GM12892 (cell line): ENCODE measurements around the gene SKOR2.
"Not testable (repeated sequence)": the region's sequence is repeated elsewhere in the genome, so short reads cannot be mapped to it uniquely, and the experiment has no call there.

Experiments used
- DNase-seq: peaks from one replicate; pipeline ENCODE4 v3.0.0; 2011; ENCODE audit not compliant: insufficient read length
- FAIRE-seq: peaks from 2 replicates; lab custom pipeline; 2011; peaks lifted over from hg19 to GRCh38; lab: Jason Lieb, UNC
- POLR2A ChIP-seq: IDR thresholded peaks from 2 replicates; pipeline ENCODE4 v1.6.1; 2011; ENCODE audit warnings: low read depth, low read length, control low read depth
- POLR2AphosphoS5 ChIP-seq: IDR thresholded peaks from 2 replicates; pipeline ENCODE4 v1.6.1; 2011; ENCODE audit warnings: low read depth, low read length, control low read depth
- TAF1 ChIP-seq: IDR thresholded peaks from 2 replicates; pipeline ENCODE4 v1.6.1; 2011; ENCODE audit warnings: low read depth, mild to moderate bottlenecking, control low read depth, low read length, borderline replicate concordance

The SKOR2 gene

DNA sequence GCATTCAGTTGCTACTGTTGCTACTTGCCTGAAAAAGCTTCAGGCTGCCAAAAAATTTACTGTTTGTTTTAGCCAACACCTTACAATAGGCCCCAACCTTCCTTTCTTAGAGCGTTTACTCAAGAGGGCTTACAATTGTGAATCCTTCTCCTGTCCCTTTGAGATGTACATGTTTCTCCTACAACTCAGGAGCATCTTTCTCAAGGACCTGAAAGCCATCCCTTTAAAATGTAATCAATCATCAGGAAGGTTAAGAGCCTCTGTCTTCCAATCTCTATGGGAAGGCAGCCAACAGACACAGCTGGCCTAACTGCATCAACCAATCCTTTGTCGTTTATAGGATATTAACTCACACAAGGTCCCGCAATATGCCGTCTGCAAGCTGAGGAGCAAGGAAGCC lies 71.9 kb downstream of the SKOR2 start:
- TF ChIP-seq POLR2A, result no peak
- no peak for TF ChIP-seq POLR2AphosphoS5
- DNase-seq (no peak), FAIRE-seq (no peak)

DNA sequence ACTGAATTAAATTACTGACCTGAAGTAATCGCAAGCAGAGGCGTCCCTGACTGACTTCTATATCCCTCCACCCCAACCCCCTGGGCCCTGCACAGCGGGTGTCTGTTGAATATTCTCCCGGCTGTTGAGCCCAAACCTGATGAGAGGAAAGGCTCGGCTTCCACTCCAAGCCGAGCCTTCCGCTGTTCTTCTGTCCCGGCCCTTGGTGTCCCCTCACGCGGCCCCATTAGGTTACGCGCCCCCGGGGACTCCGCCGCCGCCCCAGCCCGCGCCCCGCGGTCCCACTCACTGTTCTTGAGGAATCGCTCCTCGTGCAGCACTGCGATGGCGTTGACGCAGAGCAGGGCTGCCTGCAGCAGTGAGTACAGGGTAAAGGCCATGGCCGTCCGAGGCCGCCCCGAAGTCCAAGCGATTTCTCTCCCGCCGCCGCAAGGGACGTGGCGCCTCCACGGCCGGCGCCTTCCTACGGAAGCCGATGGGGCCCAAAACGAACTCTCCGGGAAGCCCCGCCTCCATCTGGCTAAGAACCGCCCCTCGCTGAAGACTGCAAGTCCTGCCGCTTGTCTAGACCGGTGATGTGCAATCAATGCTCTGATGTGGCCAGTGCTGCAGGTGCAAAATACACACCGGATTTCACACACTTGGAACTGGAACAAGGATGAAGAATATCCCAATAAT lies 75.4 kb downstream of the SKOR2 start, which contains the start of gene IER3IP1:
Gene IER3IP1 (minus strand): TSS at position 467 of the 678 bp plus-strand sequence. CDS start 87 bp downstream, at position 380.
- TF ChIP-seq POLR2A (peak; percentile 80; the same call in 1 of the 2 replicates), POLR2AphosphoS5 (peak; percentile 67; the same call in 1 of the 2 replicates), TAF1 (no peak)
- peak; percentile 96 for FAIRE-seq
- peak; percentile 79 for DNase-seq

DNA sequence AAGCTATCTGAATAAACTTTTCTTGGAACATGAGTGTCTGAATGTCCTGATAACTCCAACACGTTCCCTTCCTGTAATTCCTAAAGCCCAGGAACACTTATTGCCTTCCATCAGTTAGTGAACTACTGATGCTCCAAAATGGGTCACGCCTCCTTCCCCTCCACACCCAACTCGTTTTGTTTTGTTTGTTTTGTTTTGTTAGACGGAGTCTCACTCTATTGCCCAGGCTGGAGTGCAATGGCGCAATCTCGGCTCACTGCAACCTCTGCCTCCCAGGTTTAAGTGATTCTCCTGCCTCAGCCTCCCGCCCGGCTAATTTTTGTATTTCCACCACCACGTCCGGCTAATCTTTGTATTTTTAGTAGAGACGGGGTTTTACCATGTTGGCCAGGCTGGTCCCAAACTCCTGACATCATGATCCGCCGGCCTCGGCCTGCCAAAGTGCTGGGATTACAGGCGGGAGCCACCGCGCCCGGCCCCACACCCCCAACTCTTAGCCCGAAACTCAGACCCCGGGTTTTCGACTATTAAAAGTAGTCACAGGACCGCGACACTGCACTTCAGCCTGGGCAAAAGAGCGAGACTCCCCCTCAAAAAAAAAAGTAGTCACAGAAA lies 76.1 kb downstream of the SKOR2 start:
- TF ChIP-seq TAF1, result no peak
- TF ChIP-seq POLR2AphosphoS5, result no peak
- no peak for TF ChIP-seq POLR2A
- no peak for DNase-seq
- no peak for FAIRE-seq

DNA sequence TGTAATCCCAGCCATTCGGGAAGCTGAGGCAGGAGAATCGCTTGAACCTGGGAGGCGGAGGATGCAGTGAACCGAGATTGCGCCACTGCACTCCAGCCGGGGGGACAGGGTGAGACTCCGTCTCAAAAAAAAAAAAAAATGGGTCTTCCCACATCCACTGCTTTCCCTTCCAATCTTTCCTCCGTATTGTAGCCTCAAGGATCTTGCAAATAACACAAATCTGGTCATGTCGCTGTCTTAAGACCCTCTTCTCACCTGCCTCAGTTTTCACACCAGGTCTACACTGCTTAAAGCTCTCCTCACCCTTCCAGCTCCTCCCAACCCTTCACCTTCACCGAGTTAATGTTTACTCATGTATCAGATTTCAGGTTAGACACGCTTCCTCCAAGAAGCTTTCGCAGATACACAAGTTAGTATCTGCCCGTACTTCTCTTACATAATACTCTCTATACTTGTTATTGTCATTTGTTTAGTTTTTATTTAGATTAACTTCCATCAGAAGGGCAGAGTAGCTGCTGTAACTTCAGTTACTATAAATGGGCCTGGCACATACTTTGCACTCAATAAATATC lies 76.8 kb downstream of the SKOR2 start:
- TF ChIP-seq POLR2A, result no peak
- FAIRE-seq (peak; percentile 21), DNase-seq (no peak)

DNA sequence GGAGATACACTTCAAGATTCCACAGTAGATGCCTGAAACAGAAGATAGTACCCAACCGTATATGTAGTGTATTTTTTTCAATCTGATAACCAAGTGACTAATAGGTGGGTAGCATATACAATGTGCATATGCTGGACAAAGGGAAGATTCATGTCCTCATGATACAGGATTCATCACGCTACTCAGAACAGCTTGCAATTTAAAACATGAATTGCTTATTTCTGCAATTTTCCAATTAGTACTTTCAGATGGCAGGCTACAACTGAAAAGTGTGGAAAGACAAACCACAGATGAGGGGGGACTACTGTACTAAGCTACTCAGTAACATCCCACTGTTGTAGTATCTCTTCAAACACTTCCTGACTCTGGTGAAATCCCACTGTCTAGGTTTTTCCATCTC lies 79.0 kb downstream of the SKOR2 start:
- FAIRE-seq (peak; percentile 33), DNase-seq (no peak)
- TF ChIP-seq POLR2A, result no peak
- TF ChIP-seq TAF1, result no peak
- TF ChIP-seq POLR2AphosphoS5, result no peak

DNA sequence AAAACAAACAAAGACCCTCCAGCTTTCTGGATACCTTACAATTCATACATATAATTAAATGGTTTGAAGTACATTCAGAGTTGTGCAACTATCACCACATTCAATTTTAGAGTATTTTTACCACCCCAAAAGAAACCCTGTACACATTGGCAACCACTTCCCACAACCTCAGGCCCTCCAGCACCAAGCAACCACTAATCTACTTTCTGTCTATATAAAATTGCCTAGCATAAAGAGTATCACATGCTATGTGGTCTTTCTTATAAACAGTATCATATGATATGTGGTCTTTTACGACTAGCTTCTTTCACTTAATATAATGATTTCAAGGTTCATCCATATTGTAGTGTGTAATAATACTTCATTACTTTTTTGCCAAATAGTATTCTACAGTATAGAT lies 82.5 kb downstream of the SKOR2 start:
- TF ChIP-seq TAF1 (no peak), POLR2A (no peak), POLR2AphosphoS5 (no peak)
- FAIRE-seq (peak; percentile 30), DNase-seq (no peak)

DNA sequence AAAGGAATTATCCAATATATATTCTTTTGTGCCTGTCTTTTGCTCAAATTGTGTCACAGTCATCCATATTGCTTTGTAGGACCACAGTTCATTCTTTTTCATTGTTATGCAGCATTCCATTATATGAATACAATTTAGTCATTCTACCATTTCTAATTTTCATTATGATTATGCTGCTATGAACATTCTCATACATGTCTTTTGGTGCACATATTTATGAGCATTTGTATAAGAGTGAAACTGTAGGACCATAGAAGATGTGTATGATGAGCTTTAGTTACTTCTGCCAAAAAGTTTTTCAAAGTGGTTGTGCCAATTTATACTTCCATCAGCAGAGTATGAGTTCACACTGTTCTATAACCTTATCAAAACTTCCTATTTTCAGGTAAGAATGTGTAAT lies 83.0 kb downstream of the SKOR2 start:
- FAIRE-seq (no peak), DNase-seq (no peak)
- TF ChIP-seq POLR2A (no peak), POLR2AphosphoS5 (no peak), TAF1 (no peak)

DNA sequence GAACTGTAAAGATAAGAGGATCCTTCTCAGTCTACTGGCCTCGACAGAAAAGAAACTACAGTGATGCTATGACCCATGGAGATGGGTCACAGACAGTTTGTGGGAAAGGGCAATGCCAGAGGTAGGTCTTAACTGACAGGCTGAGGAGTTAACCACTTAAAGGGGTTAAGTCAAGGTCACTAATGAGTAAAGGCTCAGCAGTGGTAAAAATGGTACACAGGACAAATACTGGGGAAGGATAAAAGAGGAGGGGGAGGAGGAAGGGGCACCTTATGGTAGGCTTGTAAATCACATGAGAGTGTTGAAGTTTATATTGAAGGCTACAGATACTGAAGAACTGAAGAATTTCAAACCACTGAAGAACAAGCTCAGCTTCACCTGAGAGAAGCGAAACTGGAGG lies 85.2 kb downstream of the SKOR2 start:
- DNase-seq (no peak), FAIRE-seq (peak; percentile 36)
- no peak for TF ChIP-seq POLR2AphosphoS5
- TF ChIP-seq TAF1, result no peak
- no peak for TF ChIP-seq POLR2A

DNA sequence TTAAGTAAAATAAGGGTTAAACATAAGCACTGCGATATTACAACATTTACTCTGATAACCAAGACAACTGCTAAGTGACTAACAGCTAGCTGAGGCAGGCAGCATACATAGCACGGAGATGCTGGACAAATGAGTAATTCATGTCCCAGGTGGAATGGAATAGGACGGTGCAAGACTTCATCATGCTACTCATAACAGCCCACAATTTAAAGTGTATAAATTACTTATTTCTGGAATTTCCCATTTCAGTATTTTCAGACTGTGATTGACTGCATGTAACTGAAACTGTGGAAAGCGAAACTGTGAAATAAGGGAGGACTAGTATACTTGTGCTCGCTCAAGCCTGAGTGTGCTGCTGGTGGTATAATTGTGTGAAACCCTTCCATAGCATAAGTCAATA lies 88.2 kb downstream of the SKOR2 start:
- DNase-seq (no peak), FAIRE-seq (peak; percentile 63)
- TF ChIP-seq POLR2AphosphoS5 (no peak), POLR2A (no peak), TAF1 (no peak)

DNA sequence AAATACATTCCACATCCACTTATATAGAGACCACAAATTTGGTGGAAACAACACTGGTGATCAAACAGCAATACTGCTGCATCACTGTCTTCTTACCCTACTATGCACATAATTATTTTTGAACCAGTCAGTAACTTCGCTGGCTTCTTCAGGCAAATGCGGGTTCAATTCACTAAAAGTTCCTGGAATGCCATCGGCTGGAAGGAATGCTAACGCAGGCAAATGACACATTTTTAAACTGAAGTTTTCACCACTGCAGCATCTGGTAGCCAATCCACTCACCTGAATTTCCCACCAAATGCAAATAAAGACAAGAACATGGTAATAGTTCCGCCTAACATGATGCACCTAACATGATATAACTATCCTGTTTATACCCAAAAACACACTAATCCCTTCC lies 91.2 kb downstream of the SKOR2 start:
- FAIRE-seq (no peak), DNase-seq (no peak)
- no peak for TF ChIP-seq POLR2A
- no peak for TF ChIP-seq TAF1
- no peak for TF ChIP-seq POLR2AphosphoS5

DNA sequence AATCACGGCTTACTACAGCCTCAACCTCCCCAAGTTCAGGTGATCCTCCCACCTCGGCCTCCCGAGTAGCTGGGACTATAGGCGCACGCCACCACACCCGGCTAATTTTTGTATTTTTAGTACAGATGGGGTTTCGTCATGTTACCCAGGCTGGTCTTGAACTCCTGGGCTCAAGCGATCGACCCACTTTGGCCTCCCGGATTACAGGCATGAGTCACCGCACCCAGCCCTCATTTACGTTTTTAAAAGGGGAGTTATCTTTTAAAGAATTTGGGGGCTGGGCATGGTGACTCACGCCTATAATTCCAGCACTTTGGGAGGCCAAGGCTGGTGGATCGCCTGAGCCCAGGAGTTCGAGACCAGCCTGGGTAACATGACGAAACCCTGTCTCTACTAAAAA lies 93.1 kb downstream of the SKOR2 start:
- not testable (repeated sequence) for FAIRE-seq, DNase-seq
